Measurements from ENCODE around the gene STRBP. TPM values are rescaled to one million over a fixed set of nuclear protein-coding genes. Genes with fewer than 3 reads are reported as not detected.
"Not testable (repeated sequence)": the region's sequence is repeated elsewhere in the genome, so short reads cannot be mapped to it uniquely, and the experiment has no call there.

STRBP gene
- total RNA-seq (ENCODE audit: insufficient read depth, low replicate concordance): 11.1 TPM

GRCh38 chr9:123268465-123269259, at the start of gene STRBP:
Gene STRBP, minus strand, starts transcription at chr9:123268586. Its CDS starts 84,452 bp downstream, at chr9:123184134.
- DNase-seq (ENCODE audit: low spot score): peak; percentile 86

GRCh38 chr9:123316053-123316718, 47.8 kb upstream of the STRBP start:
- no peak for DNase-seq (ENCODE audit: low spot score)

DNA sequence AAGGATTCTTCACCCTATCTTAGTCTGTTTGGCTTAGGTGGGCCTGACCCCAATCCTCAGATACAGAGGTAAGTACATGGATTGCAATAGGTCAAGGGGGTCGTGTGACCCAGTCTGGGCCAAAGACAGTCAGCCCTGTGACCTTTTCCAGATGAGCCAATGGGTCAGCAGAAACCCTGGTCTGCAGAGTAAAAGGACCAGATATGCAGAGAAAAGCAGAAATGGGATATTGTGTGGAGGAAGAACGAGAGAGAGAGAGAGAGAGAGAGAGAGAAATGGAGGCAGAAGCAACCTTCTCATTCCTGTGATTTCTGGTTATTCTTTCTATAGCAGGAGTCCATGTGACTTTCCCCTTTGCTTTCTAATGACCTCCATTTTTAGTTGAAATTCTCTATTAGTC, 47.2 kb upstream of the STRBP start:
- DNase-seq (ENCODE audit: low spot score): no peak

DNA sequence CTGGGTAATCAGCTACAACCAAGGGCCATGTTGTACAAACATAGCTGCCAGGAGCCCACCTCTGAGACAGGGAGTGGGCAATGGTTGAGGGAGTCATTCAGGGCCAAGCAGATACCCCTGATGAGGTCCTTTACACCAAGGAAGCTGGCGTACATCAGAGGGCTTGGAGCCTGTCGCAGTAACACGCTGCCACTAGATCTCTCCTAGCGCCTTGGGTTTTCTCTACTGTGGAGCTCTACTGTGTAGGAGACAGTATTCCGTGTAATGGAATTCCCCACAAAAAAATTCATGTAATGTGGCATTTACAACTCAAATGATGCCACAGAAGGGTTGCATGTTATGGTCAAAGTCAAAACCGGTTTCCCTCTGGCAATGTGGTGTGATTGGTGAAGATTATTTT, 46.2 kb upstream of the STRBP start:
- DNase-seq (ENCODE audit: low spot score): no peak

DNA sequence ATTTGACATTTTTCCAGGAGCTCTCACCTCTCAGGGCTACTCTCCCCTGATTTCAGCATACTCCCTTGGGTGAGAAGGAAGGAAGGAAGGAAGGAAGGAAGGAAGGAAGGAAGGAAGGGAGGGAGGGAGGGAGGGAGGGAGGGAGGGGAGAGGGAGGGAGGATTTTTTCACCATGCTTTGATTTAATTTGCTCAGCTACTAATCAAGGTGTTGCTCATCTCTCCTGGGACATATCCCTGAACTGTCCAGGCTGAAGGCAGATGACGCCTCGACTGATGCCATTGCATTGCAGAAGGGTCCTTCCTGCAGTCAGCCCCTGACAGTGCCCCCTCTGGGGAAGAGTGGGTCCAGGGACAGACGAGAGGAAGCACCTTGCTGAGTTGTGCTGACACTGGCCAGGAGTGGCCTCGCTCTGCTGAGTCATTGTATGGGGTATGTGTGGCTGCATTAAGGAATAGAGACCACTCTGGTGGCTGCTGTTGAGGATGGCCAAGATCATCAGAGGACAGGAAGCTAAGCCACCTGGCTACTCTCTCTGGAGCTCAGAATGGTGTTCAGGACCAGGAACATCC, 44.0 kb upstream of the STRBP start:
- DNase-seq (ENCODE audit: low spot score): no peak

DNA sequence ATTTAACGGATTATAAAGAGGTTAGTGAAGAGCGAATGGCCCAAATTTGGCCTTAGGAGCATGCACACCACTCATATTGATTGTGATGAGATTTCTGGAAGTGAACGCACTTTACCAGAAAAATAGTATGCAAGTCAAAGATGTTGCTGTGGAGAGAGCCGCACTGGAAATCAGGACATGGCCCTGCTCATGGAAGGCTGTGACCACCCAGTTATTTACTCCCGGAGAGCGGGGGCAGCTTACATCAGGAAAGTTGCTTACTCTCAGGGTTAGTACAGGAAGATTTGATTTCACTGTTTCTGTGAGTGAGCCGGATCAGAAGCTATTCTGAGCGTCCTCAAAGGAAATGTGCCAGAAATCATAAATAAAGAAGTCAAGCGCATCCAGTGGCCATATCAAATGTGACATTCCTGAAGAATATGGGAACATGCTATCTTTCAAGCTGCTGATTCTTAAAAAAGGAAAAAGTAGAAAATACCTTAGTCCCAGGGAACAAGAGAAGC, 42.9 kb upstream of the STRBP start:
- no peak for DNase-seq (ENCODE audit: low spot score)

- DNase-seq (ENCODE audit: low spot score): no peak
Measured at GRCh38 chr9:123310551-123311249, 42.3 kb upstream of the STRBP start.

GRCh38 chr9:123309611-123310010, 41.2 kb upstream of the STRBP start:
- no peak for DNase-seq (ENCODE audit: low spot score)

DNA sequence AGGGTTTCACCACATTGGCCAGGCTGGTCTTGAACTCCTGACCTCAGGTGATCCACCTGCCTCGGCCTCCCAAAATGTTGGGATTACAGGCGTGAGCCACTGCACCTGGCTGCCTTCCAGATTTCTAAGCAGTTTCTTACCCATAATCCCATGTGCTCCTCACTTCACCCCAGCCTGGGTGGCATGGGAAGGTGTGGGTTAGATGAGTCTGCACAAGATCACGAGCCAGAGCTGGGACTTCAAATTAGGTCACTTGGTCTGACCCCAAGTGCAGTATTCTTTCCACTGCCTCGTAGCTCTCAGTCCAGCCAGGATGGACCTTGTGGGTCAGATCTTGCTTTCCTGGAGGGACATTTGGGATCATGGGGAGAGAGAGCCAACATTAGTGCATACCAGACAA, 37.5 kb upstream of the STRBP start:
- DNase-seq (ENCODE audit: low spot score): no peak

DNA sequence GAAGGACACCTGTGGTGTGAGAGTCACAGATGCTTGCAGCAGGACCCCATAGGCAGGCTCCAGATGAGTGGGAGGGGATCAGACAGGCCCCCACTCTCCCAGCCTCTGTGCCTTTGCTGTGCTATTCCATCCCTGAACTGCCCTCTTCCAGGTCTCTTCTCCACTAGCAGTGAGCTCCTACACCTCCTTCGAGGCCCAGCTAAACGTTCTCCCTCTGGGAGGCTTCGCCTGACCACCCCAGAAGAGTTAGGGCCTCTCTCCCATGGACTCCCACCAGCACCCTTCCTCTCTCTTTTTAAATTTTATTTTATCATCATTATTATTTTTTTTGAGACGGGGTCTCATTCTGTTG, 35.9 kb upstream of the STRBP start:
- no peak for DNase-seq (ENCODE audit: low spot score)

GRCh38 chr9:123302348-123303214, 34.2 kb upstream of the STRBP start:
- DNase-seq (ENCODE audit: low spot score): no peak

GRCh38 chr9:123301936-123302335, 33.5 kb upstream of the STRBP start:
- not testable (repeated sequence) for DNase-seq (ENCODE audit: low spot score)

DNA sequence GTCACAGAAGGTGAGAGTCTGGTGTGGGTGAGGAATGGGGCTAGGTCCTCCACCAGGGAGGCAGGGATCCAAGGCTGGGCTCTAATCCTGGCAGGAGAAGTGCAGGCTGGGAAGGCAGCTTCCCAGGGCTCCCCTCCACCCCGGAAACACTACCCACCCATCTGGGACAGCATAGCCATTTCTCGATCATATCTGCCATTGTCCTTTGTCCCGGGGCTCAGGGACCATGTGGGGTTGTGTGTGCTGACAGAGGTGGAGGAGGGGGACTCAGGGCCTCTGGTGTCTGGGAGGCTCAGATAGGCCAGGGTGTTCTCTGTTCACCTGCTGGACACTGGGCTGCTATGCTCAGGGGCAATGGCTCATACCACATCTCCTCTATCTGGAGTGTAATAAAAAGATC, 32.2 kb upstream of the STRBP start:
- no peak for DNase-seq (ENCODE audit: low spot score)

DNA sequence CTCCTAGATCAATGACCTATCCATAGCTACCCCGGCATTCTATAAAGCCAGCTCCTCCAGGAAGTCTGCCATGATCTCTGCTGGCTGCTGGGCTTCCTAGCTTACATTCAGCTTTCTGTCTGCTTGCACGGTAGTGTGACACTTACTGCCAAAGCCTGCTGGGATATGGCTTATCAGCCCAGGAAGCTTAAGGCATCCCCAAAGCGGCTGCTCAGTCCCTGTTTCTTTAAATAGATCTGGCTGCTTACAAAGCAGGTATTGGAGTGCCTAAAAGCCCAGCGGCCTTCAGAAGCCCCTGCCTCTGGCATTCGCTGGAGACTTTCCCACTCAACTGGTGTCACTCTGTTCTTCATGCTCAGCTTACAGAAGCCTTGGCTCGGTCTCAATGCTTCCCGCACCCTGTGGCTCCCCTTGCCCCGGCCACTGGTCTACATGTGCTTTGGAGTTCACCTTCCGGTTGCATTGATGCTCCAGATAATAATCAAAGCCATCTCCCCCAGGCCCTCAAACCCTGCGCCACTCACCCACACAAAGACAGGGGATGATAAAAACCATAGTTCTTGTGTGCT, 31.3 kb upstream of the STRBP start:
- DNase-seq (ENCODE audit: low spot score): peak; percentile 38

GRCh38 chr9:123296174-123296573, 27.8 kb upstream of the STRBP start:
- no peak for DNase-seq (ENCODE audit: low spot score)

GRCh38 chr9:123291736-123292135, 23.4 kb upstream of the STRBP start:
- DNase-seq (ENCODE audit: low spot score): no peak

DNA sequence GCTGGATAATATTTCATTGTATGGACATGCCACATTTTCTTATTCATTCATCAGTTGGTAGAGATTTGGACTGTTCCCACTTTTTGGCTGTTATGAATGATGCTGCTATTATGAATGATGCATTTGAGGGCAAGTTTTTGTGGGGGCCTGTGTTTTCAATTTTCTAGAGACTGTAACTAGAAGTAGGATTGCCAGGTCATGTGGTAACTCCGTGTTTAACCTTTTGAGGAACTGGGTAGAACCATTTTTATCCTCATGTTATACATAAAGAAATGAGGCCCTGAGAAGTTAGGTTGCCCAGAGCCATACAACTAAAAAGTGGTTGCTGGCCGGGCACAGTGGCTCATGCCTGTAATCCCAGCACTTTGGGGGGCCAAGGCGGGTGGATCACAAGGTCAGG, 22.4 kb upstream of the STRBP start:
- no peak for DNase-seq (ENCODE audit: low spot score)

GRCh38 chr9:123287639-123288038, 19.3 kb upstream of the STRBP start:
- DNase-seq (ENCODE audit: low spot score): no peak

- DNase-seq (ENCODE audit: low spot score): no peak
Measured at GRCh38 chr9:123286324-123286723, 17.9 kb upstream of the STRBP start.

GRCh38 chr9:123284656-123285055, 16.3 kb upstream of the STRBP start:
- DNase-seq (ENCODE audit: low spot score): no peak

DNA sequence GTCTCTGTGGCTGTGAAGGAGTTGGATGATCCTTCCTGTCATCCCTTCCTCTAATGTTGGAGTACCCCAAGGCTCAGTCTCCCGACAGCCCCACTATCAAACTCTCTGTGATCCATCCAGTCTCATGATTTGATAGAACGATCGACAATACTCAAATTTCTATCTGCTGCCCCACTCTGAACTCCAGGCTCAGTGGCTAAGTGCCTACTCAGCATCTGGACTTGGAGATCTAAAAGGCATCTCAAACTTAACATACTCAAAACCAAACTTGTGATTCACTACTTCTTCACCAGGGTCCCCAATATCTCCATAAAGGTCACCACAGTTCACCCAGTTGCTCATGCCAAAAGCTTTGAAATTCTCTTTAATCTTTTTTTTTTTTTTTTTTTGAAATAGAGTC, 15.1 kb upstream of the STRBP start:
- no peak for DNase-seq (ENCODE audit: low spot score)

Data from umbilical cord (tissue), 2 donors.